ENCODE results near the gene PRKCA.

- TF ChIP-seq EZH2 (IDR thresholded peaks at IDR 0.05; ENCODE audit: low read length, unreplicated experiment) (no peak), EZH2phosphoT487 (IDR thresholded peaks at IDR 0.05; ENCODE audit: borderline replicate concordance, low read length) (no peak)
- TF ChIP-seq, protein P1, sequence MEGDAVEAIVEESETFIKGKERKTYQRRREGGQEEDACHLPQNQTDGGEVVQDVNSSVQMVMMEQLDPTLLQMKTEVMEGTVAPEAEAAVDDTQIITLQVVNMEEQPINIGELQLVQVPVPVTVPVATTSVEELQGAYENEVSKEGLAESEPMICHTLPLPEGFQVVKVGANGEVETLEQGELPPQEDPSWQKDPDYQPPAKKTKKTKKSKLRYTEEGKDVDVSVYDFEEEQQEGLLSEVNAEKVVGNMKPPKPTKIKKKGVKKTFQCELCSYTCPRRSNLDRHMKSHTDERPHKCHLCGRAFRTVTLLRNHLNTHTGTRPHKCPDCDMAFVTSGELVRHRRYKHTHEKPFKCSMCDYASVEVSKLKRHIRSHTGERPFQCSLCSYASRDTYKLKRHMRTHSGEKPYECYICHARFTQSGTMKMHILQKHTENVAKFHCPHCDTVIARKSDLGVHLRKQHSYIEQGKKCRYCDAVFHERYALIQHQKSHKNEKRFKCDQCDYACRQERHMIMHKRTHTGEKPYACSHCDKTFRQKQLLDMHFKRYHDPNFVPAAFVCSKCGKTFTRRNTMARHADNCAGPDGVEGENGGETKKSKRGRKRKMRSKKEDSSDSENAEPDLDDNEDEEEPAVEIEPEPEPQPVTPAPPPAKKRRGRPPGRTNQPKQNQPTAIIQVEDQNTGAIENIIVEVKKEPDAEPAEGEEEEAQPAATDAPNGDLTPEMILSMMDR (conservative IDR thresholded peaks at IDR 0.05; ENCODE audit: low read depth, low read length), result no peak
These were observed 190.2 kb downstream of the PRKCA start for GRCh38 chr17:66492561-66493005.
